HG03354 (cell line): ENCODE results near the gene POLR3F.

ENCODE experiments used
- ATAC-seq: cut with Tn5 transposase; IDR thresholded peaks from one replicate; pipeline ENCODE4 v1.9.1; 2021; ENCODE audit warnings: mild to moderate bottlenecking; ENCODE audit not compliant: unreplicated experiment, poor library complexity, severe bottlenecking

POLR3F gene

GRCh38 chr20:18466894-18467730, at the start of gene POLR3F, which contains the start of gene DZANK1:
TSS of gene POLR3F (plus strand) at chr20:18467390. CDS start at chr20:18467507, 117 bp downstream.
TSS of gene DZANK1 (minus strand) at chr20:18467030. CDS start at chr20:18465358, 1,672 bp downstream.
- peak; percentile 95 for ATAC-seq

GRCh38 chr20:18421608-18422007, 45.6 kb upstream of the POLR3F start:
- ATAC-seq, result no peak

DNA sequence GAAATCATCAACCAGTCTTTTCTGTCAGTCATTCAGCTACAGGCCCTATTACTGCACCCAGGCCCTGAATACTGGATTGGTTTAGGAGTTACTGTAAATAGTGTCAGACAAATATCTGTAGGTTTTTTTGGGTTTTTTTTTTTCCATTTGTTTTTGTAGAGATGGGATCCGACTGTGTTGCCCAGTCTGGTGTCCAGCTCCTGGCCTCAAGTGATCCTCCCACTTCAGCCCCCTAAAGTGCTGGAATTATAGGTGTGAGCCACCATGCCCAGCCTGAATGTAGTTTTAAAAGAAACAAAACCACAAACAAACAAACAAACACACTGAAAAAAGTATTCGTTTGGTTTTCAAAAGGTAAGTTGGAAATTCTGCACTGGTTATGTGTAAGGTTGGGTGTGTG, 40.0 kb upstream of the POLR3F start:
- no peak for ATAC-seq

- ATAC-seq, result no peak
Observed at GRCh38 chr20:18428490-18429173, 38.6 kb upstream of the POLR3F start.

GRCh38 chr20:18430172-18430826, 36.9 kb upstream of the POLR3F start:
- ATAC-seq, result no peak

GRCh38 chr20:18431206-18431605, 36.0 kb upstream of the POLR3F start:
- ATAC-seq, result no peak

GRCh38 chr20:18436847-18437246, 30.3 kb upstream of the POLR3F start:
- ATAC-seq, result no peak

- ATAC-seq, result no peak
Observed at GRCh38 chr20:18440403-18440802, 26.8 kb upstream of the POLR3F start.

- no peak for ATAC-seq
Observed at GRCh38 chr20:18443886-18444285, 23.3 kb upstream of the POLR3F start.

- ATAC-seq, result no peak
Observed at GRCh38 chr20:18456600-18456999, 10.6 kb upstream of the POLR3F start.

- peak; percentile 44 for ATAC-seq
Observed at GRCh38 chr20:18465536-18466200, 1.5 kb upstream of the POLR3F start.

- ATAC-seq, result peak; percentile 21
Observed at GRCh38 chr20:18466574-18466893, 656 bp upstream of the POLR3F start.

GRCh38 chr20:18477218-18477617, 10.0 kb downstream of the POLR3F start:
- no peak for ATAC-seq

GRCh38 chr20:18477821-18478220, 10.6 kb downstream of the POLR3F start:
- no peak for ATAC-seq

GRCh38 chr20:18481596-18481995, 14.4 kb downstream of the POLR3F start:
- ATAC-seq, result no peak

- no peak for ATAC-seq
Observed at GRCh38 chr20:18488301-18488700, 21.1 kb downstream of the POLR3F start.

- ATAC-seq, result no peak
Observed at GRCh38 chr20:18496042-18496441, 28.9 kb downstream of the POLR3F start.

DNA sequence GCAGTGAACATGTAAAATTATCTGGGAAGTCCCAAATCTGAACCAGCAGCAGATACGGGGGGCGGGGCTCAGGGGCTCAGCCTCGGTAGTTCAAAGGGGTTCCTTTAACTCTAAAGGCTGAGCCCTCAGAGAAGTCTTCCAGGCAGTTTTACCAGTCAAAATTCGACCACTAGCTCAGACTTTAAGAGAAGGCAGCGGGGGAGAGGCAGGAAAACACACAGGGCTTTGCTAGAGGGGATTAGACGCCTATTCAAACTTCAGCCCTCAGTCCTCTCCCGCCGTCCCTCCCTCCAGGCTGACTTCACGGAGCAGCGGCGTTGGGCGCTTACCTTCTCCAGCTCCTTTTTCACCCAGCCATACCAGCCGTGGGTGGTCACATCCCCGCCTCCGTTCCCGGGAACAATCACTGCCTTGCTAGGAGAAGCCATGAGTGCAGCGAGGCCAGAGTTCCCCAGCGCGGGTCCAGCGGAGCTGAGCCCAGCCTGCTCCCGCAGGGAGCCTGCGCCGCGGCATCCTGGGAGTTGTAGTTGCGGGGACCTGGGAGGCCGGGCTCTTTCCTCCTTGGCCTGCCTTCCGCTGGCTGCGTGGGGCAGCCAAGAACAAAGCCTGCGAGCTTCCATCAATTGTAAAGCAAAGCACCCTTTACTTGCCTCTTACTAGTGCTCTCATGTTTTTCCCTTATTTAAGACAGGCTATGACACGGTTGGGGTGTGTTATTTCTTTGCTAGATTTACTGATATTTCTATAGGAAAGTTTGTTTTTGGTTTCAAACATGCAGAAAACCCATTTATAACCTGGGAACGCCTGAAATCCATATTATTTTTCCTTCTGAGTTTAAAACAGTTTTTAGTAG, 29.8 kb downstream of the POLR3F start, which contains the start of gene RBBP9:
Gene RBBP9, minus strand, starts transcription at position 486 of the 853 bp plus-strand sequence. Its CDS starts 58 bp downstream, at position 428.
- peak; percentile 99 for ATAC-seq

GRCh38 chr20:18497603-18498002, 30.4 kb downstream of the POLR3F start:
- no peak for ATAC-seq
